G401.6 (cell line): ENCODE measurements around the gene PCBP3.

Experiments
- FAIRE-seq: peaks from 2 replicates; lab custom pipeline; 2012; peaks lifted over from hg19 to GRCh38; lab: Jason Lieb, UNC

Gene PCBP3

GRCh38 chr21:45724994-45725843 is 81.7 kb downstream of the PCBP3 start:
- FAIRE-seq = no peak

- FAIRE-seq = no peak
Observed at GRCh38 chr21:45725844-45726200, 82.3 kb downstream of the PCBP3 start.

- no peak for FAIRE-seq
Observed at GRCh38 chr21:45726438-45726837, 82.9 kb downstream of the PCBP3 start.

- FAIRE-seq = no peak
Observed at GRCh38 chr21:45727390-45727789, 83.9 kb downstream of the PCBP3 start.

GRCh38 chr21:45735259-45736000 is 91.9 kb downstream of the PCBP3 start:
- FAIRE-seq = no peak

GRCh38 chr21:45736042-45736689 is 92.6 kb downstream of the PCBP3 start:
- no peak for FAIRE-seq

- no peak for FAIRE-seq
Observed at GRCh38 chr21:45736690-45737484, 93.4 kb downstream of the PCBP3 start.

GRCh38 chr21:45737485-45738166 is 94.1 kb downstream of the PCBP3 start:
- no peak for FAIRE-seq

GRCh38 chr21:45739218-45740087 is 95.9 kb downstream of the PCBP3 start:
- FAIRE-seq = no peak

GRCh38 chr21:45740088-45740440 is 96.5 kb downstream of the PCBP3 start:
- no peak for FAIRE-seq

- no peak for FAIRE-seq
Observed at GRCh38 chr21:45740491-45741357, 97.2 kb downstream of the PCBP3 start.

- FAIRE-seq = no peak
Observed at GRCh38 chr21:45741691-45742090, 98.2 kb downstream of the PCBP3 start.

- no peak for FAIRE-seq
Observed at GRCh38 chr21:45742247-45742646, 98.7 kb downstream of the PCBP3 start.

- no peak for FAIRE-seq
Observed at GRCh38 chr21:45745256-45745655, 101.7 kb downstream of the PCBP3 start.

- no peak for FAIRE-seq
Observed at GRCh38 chr21:45747233-45747766, 103.8 kb downstream of the PCBP3 start.

- FAIRE-seq = no peak
Observed at GRCh38 chr21:45747802-45748445, 104.4 kb downstream of the PCBP3 start.

GRCh38 chr21:45748593-45748992 is 105.1 kb downstream of the PCBP3 start:
- FAIRE-seq = no peak

GRCh38 chr21:45749974-45750373 is 106.4 kb downstream of the PCBP3 start:
- no peak for FAIRE-seq

GRCh38 chr21:45750936-45751335 is 107.4 kb downstream of the PCBP3 start:
- FAIRE-seq = no peak
